HG02840 (cell line): ENCODE measurements around the gene CRIM1.

ENCODE experiments used
- ATAC-seq: cut with Tn5 transposase; IDR thresholded peaks from one replicate; pipeline ENCODE4 v1.9.1; 2021; ENCODE audit warnings: mild to moderate bottlenecking, moderate library complexity, moderate number of reproducible peaks; ENCODE audit not compliant: unreplicated experiment, low FRiP score

The CRIM1 gene

GRCh38 chr2:36536776-36537175 is 181.2 kb downstream of the CRIM1 start:
- ATAC-seq, result no peak

- no peak for ATAC-seq
These were observed 182.8 kb downstream of the CRIM1 start for GRCh38 chr2:36538335-36538734.

- ATAC-seq, result no peak
These were observed 184.1 kb downstream of the CRIM1 start for GRCh38 chr2:36539631-36540030.

GRCh38 chr2:36540986-36541754 is 185.6 kb downstream of the CRIM1 start:
- no peak for ATAC-seq

- ATAC-seq, result no peak
These were observed 186.5 kb downstream of the CRIM1 start for GRCh38 chr2:36541891-36542595.

GRCh38 chr2:36544638-36545338 is 189.2 kb downstream of the CRIM1 start:
- ATAC-seq, result no peak

- no peak for ATAC-seq
These were observed 190.4 kb downstream of the CRIM1 start for GRCh38 chr2:36545871-36546416.

GRCh38 chr2:36547906-36548305 is 192.3 kb downstream of the CRIM1 start:
- no peak for ATAC-seq

- ATAC-seq, result no peak
These were observed 193.6 kb downstream of the CRIM1 start for GRCh38 chr2:36549165-36549574.

GRCh38 chr2:36550006-36550405 is 194.4 kb downstream of the CRIM1 start:
- no peak for ATAC-seq

- ATAC-seq, result no peak
These were observed 198.1 kb downstream of the CRIM1 start for GRCh38 chr2:36553683-36554082.

- ATAC-seq, result no peak
These were observed 199.0 kb downstream of the CRIM1 start for GRCh38 chr2:36554531-36554930.

- no peak for ATAC-seq
These were observed 200.2 kb downstream of the CRIM1 start for GRCh38 chr2:36555789-36556188.

GRCh38 chr2:36556842-36557241 is 201.3 kb downstream of the CRIM1 start:
- ATAC-seq, result no peak

- ATAC-seq, result no peak
These were observed 203.8 kb downstream of the CRIM1 start for GRCh38 chr2:36559221-36559942.

GRCh38 chr2:36560726-36561125 is 205.1 kb downstream of the CRIM1 start:
- ATAC-seq, result no peak

- ATAC-seq, result no peak
These were observed 205.8 kb downstream of the CRIM1 start for GRCh38 chr2:36561237-36561944.

- no peak for ATAC-seq
These were observed 206.7 kb downstream of the CRIM1 start for GRCh38 chr2:36562240-36562639.

- no peak for ATAC-seq
These were observed 207.5 kb downstream of the CRIM1 start for GRCh38 chr2:36562973-36563532.
